ENCODE measurements around the gene FAM171A2.
A peak's percentile ranks its signal among the peaks of the same experiment; 100 is the strongest.

FAM171A2 gene

DNA sequence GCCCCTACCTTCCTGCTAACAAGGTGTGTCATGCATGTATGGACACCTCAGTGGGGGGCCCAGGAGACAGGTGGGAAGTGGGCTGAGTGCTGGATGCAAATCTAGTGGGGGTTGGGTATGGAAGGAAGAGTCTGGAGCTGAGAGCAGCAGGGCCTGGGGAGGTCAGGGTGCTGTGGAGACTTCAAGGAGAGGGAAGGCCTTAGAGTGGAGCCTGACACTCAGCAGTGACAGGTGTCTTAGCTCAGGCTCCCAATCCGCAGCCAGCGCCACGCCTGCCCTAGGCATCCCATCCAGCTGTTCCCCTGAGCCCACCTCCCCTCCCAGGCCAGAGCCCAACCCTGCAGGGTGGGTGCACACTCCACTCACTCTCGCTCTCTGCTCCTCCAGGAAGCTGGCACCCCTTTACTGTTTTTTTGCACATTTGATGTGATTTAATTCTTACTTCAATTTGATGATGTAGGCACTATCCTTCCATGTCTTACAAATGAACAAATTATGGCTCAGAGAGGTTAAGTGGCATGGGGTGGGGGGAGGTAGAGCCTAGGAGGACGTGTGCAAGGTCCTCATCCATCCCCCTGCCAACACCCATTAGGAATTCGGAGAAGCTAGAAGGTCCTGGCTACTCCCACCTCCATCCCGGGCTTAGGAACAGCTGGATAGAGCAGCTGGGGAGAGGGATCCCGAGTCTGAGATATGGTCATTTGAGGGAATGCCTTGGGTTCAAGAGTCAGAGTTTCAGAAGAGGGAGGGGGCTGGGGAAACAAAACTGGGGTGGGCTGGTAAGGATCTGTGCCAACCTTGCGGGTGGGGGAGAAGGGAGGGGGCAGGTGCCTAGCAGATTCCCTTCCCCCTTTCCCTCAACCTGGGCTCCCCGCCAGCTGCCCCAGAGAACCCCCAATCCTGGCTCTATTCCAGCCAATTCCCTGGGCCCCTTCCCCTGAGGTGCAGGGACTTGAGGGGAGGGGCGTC, 2.1 kb downstream of the FAM171A2 start:
- no peaks in the 10 kb centered on the region for H3K36me3 ChIP-seq (ENCODE audit: control insufficient read depth, low read length)
- no peaks in the 10 kb centered on the region for H3K9me2 ChIP-seq (replicated peaks; ENCODE audit: control insufficient read depth, low read length)

GRCh38 chr17:44360826-44361225, 2.8 kb downstream of the FAM171A2 start:
- Histone ChIP-seq H3K27me3 (ENCODE audit: control insufficient read depth, low read length) (peaks cover 32% of the 10 kb centered on the region), H3K4me1 (ENCODE audit: control insufficient read depth, low read length) (peaks cover 54% of the 10 kb centered on the region), H3K4me3 (ENCODE audit: low read length) (no peak overlapping the region), H3K9me3 (ENCODE audit: control insufficient read depth, insufficient read depth, low read length) (no peaks in the 10 kb centered on the region), H3K9me2 (replicated peaks; ENCODE audit: control insufficient read depth, low read length) (no peaks in the 10 kb centered on the region), H3K36me3 (ENCODE audit: control insufficient read depth, low read length) (no peaks in the 10 kb centered on the region), H3K27ac (ENCODE audit: low read depth, low read length) (no peak overlapping the region), H3F3A (ENCODE audit: control insufficient read depth, insufficient read depth) (no peaks in the 10 kb centered on the region), H3K79me2 (ENCODE audit: control insufficient read depth, low read length) (no peaks in the 10 kb centered on the region), H3K4me2 (ENCODE audit: low read length) (peak overlapping the region; percentile 31), H4K20me1 (ENCODE audit: control insufficient read depth, insufficient read depth, low read depth, low read length) (no peaks in the 10 kb centered on the region)
- no peak for TF ChIP-seq CTCF (IDR thresholded peaks at IDR 0.05; ENCODE audit: low read depth, low read length, poor library complexity, severe bottlenecking)
- no peak for TF ChIP-seq EZH2phosphoT487 (IDR thresholded peaks at IDR 0.05; ENCODE audit: borderline replicate concordance, low read length)

More for the DNA sequence above, 2.1 kb downstream of the FAM171A2 start:
- H3K9me3 ChIP-seq (ENCODE audit: control insufficient read depth, insufficient read depth, low read length): no peaks in the 10 kb centered on the region
- peaks cover 54% of the 10 kb centered on the region for H3K4me1 ChIP-seq (ENCODE audit: control insufficient read depth, low read length)
- no peak overlapping the region for H3K4me3 ChIP-seq (ENCODE audit: low read length)
- peak overlapping the region; percentile 31 for H3K4me2 ChIP-seq (ENCODE audit: low read length)
- H3K79me2 ChIP-seq (ENCODE audit: control insufficient read depth, low read length): no peaks in the 10 kb centered on the region
- no peak for TF ChIP-seq EZH2phosphoT487 (IDR thresholded peaks at IDR 0.05; ENCODE audit: borderline replicate concordance, low read length)
- TF ChIP-seq CTCF (IDR thresholded peaks at IDR 0.05; ENCODE audit: low read depth, low read length, poor library complexity, severe bottlenecking): no peak
- H3K27ac ChIP-seq (ENCODE audit: low read depth, low read length): no peak overlapping the region
- H3F3A ChIP-seq (ENCODE audit: control insufficient read depth, insufficient read depth): no peaks in the 10 kb centered on the region
- H3K27me3 ChIP-seq (ENCODE audit: control insufficient read depth, low read length): peaks cover 35% of the 10 kb centered on the region
- H4K20me1 ChIP-seq (ENCODE audit: control insufficient read depth, insufficient read depth, low read depth, low read length): no peaks in the 10 kb centered on the region

- Histone ChIP-seq H3K9me3 (ENCODE audit: control insufficient read depth, insufficient read depth, low read length) (no peaks in the 10 kb centered on the region), H4K20me1 (ENCODE audit: control insufficient read depth, insufficient read depth, low read depth, low read length) (no peaks in the 10 kb centered on the region), H3K79me2 (ENCODE audit: control insufficient read depth, low read length) (no peaks in the 10 kb centered on the region), H3K9me2 (replicated peaks; ENCODE audit: control insufficient read depth, low read length) (no peaks in the 10 kb centered on the region), H3K27ac (ENCODE audit: low read depth, low read length) (no peak overlapping the region), H3K27me3 (ENCODE audit: control insufficient read depth, low read length) (peaks cover 32% of the 10 kb centered on the region), H3K4me3 (ENCODE audit: low read length) (no peak overlapping the region), H3K4me2 (ENCODE audit: low read length) (no peak overlapping the region), H3K4me1 (ENCODE audit: control insufficient read depth, low read length) (peaks cover 54% of the 10 kb centered on the region), H3K36me3 (ENCODE audit: control insufficient read depth, low read length) (no peaks in the 10 kb centered on the region), H3F3A (ENCODE audit: control insufficient read depth, insufficient read depth) (no peaks in the 10 kb centered on the region)
- no peak for TF ChIP-seq CTCF (IDR thresholded peaks at IDR 0.05; ENCODE audit: low read depth, low read length, poor library complexity, severe bottlenecking)
- TF ChIP-seq EZH2phosphoT487 (IDR thresholded peaks at IDR 0.05; ENCODE audit: borderline replicate concordance, low read length): no peak
These were observed 3.5 kb downstream of the FAM171A2 start for GRCh38 chr17:44360144-44360533.
